SK-N-SH (cell line): ENCODE measurements around the gene DNAJC19. TPM values are rescaled to one million over a fixed set of nuclear protein-coding genes. Genes with fewer than 3 reads are reported as not detected.

Experiments
- CTCF ChIA-PET: fragments of 300-600, 350-600 bp; formaldehyde crosslinking; extraction: SDS; loops from one replicate; lab custom pipeline; 2021; lab: Yijun Ruan, JAX
- POLR2A ChIA-PET: fragments of 350-600 bp; sonication (Branson Sonifier 250); formaldehyde crosslinking; extraction: SDS; loops from one replicate; lab custom pipeline; 2020; ENCODE audit warnings: antibody characterized with exemption, inconsistent platforms; lab: Yijun Ruan, JAX
- DNase-seq: peaks from one replicate; pipeline ENCODE4 v3.0.0; 2012
- H2AFZ ChIP-seq: fragments of 200-600 bp; sonication (generic); 2 replicates; pipeline ENCODE4 v1.8.1; 2016; ENCODE audit warnings: antibody characterized with exemption, mild to moderate bottlenecking, low read depth
- H3F3A ChIP-seq: fragments of 200-600 bp; sonication (generic); replicated peaks from 2 replicates; pipeline ENCODE3; 2016; ENCODE audit warnings: antibody characterized with exemption, mild to moderate bottlenecking; ENCODE audit not compliant: insufficient read depth
- H3K27ac ChIP-seq, 2 experiments: fragments of 200-500 bp in 1 of 2; fragments of 200-600 bp in 1 of 2; sonication (Bioruptor generic) in 1 of 2; sonication (generic), shearing (Covaris generic) in 1 of 2; 2 replicates each; pipeline versions ENCODE4 v1.5.1 to v1.6.1; 2014 to 2016; ENCODE audit warnings: low read depth in 2 of 2, inconsistent platforms in 1 of 2, low read length in 1 of 2, mild to moderate bottlenecking in 1 of 2, mixed read lengths in 1 of 2
- H3K27me3 ChIP-seq: fragments of 200-600 bp; sonication (generic), shearing (Covaris generic); 2 replicates; pipeline ENCODE4 v1.6.1; 2016; ENCODE audit warnings: mixed run types; ENCODE audit not compliant: insufficient read depth
- H3K36me3 ChIP-seq, 2 experiments: fragments of 200-500 bp in 1 of 2; fragments of 200-600 bp in 1 of 2; sonication (Bioruptor generic) in 1 of 2; sonication (generic) in 1 of 2; replicated peaks in 1 of 2; 2 replicates each; pipeline versions ENCODE3 to v1.5.1; 2014 to 2016; ENCODE audit warnings: low read length in 1 of 2, mild to moderate bottlenecking in 1 of 2; ENCODE audit not compliant: insufficient read depth in 2 of 2, control insufficient read depth in 1 of 2
- H3K4me1 ChIP-seq, 2 experiments: fragments of 200-500 bp in 1 of 2; fragments of 200-600 bp in 1 of 2; sonication (Bioruptor generic) in 1 of 2; sonication (generic), shearing (Covaris generic) in 1 of 2; 2 replicates each; pipeline versions ENCODE4 v1.5.1 to v1.6.1; 2014 to 2016; ENCODE audit warnings: low read depth in 1 of 2, low read length in 1 of 2, mixed run types in 1 of 2; ENCODE audit not compliant: insufficient read depth in 2 of 2, control insufficient read depth in 1 of 2
- H3K4me2 ChIP-seq: fragments of 200-600 bp; sonication (generic), shearing (Covaris generic); 2 replicates; pipeline ENCODE4 v1.6.1; 2017; ENCODE audit warnings: mixed run types
- H3K4me3 ChIP-seq, 2 experiments: fragments of 200-500 bp in 1 of 2; fragments of 200-600 bp in 1 of 2; sonication (Bioruptor generic) in 1 of 2; sonication (generic), shearing (Covaris generic) in 1 of 2; 2 replicates each; pipeline versions ENCODE4 v1.5.1 to v1.8.1; 2014 to 2016; ENCODE audit warnings: low read depth in 2 of 2, inconsistent platforms in 1 of 2, low read length in 1 of 2, mild to moderate bottlenecking in 1 of 2, mixed read lengths in 1 of 2, moderate library complexity in 1 of 2
- H3K79me2 ChIP-seq: fragments of 200-600 bp; sonication (generic); 2 replicates; pipeline ENCODE4 v1.8.1; 2017; ENCODE audit warnings: mild to moderate bottlenecking; ENCODE audit not compliant: insufficient read depth
- H3K9ac ChIP-seq: fragments of 200-600 bp; sonication (generic); 2 replicates; pipeline ENCODE4 v1.6.1; 2017; ENCODE audit warnings: mixed run types
- H3K9me2 ChIP-seq: fragments of 200-600 bp; sonication (generic); 2 replicates; pipeline ENCODE4 v1.6.1; 2017; ENCODE audit warnings: mixed run types
- H3K9me3 ChIP-seq: fragments of 200-600 bp; sonication (generic); 2 replicates; pipeline ENCODE4 v1.6.1; 2017; ENCODE audit warnings: mixed run types, mild to moderate bottlenecking, moderate library complexity
- H4K20me1 ChIP-seq: fragments of 200-600 bp; sonication (generic); 2 replicates; pipeline ENCODE4 v1.6.1; 2017; ENCODE audit warnings: mild to moderate bottlenecking, mixed run types; ENCODE audit not compliant: insufficient read depth
- CTCF ChIP-seq: fragments of 200-600 bp; sonication (generic); IDR thresholded peaks from 2 replicates; pipeline ENCODE4 v1.6.1; 2017; ENCODE audit warnings: antibody characterized with exemption, mild to moderate bottlenecking, moderate library complexity
- ELF1 ChIP-seq: IDR thresholded peaks from 2 replicates; pipeline ENCODE4 v1.4.0; 2012
- EZH2phosphoT487 ChIP-seq: fragments of 200-600 bp; sonication (generic); IDR thresholded peaks from 2 replicates; pipeline ENCODE4 v1.6.1; 2017; ENCODE audit warnings: low read depth, mixed run types, mild to moderate bottlenecking, antibody characterized with exemption, moderate library complexity, borderline replicate concordance
- FOSL2 ChIP-seq: IDR thresholded peaks from 2 replicates; pipeline ENCODE4 v1.4.0; 2012; ENCODE audit warnings: low read depth, mild to moderate bottlenecking, moderate library complexity, borderline replicate concordance
- FOXM1 ChIP-seq: IDR thresholded peaks from 2 replicates; pipeline ENCODE4 v1.4.0; 2012; ENCODE audit warnings: low read depth, mild to moderate bottlenecking
- GABPA ChIP-seq: IDR thresholded peaks from 2 replicates; pipeline ENCODE4 v1.4.0; 2012; ENCODE audit warnings: low read depth, mild to moderate bottlenecking
- GATA2 ChIP-seq: sonication (generic); formaldehyde crosslinking; IDR thresholded peaks from 2 replicates; pipeline ENCODE4 v1.5.0; 2020; ENCODE audit warnings: mild to moderate bottlenecking, missing genetic modification reagents
- JUND ChIP-seq: IDR thresholded peaks from 2 replicates; pipeline ENCODE4 v1.4.0; 2012
- MAX ChIP-seq: IDR thresholded peaks from 2 replicates; pipeline ENCODE4 v1.4.0; 2012; ENCODE audit warnings: low read depth
- MEF2A ChIP-seq: IDR thresholded peaks from 2 replicates; pipeline ENCODE4 v1.4.0; 2012; ENCODE audit warnings: low read depth, borderline replicate concordance
- NFIC ChIP-seq: IDR thresholded peaks from 2 replicates; pipeline ENCODE4 v1.4.0; 2012; ENCODE audit warnings: borderline replicate concordance
- NRF1 ChIP-seq: IDR thresholded peaks from 2 replicates; pipeline ENCODE4 v1.6.1; 2012; ENCODE audit warnings: low read depth, mild to moderate bottlenecking, low read length
- POLR2AphosphoS5 ChIP-seq: IDR thresholded peaks from 2 replicates; pipeline ENCODE4 v1.6.1; 2012; ENCODE audit warnings: low read depth, low read length
- RXRA ChIP-seq: IDR thresholded peaks from 2 replicates; pipeline ENCODE4 v1.4.0; 2012; ENCODE audit warnings: low read depth, mild to moderate bottlenecking, borderline replicate concordance
- SMC3 ChIP-seq: IDR thresholded peaks from 2 replicates; pipeline ENCODE4 v1.6.1; 2012; ENCODE audit warnings: low read depth, low read length, improper control_type of control experiment
- TCF12 ChIP-seq: IDR thresholded peaks from 2 replicates; pipeline ENCODE4 v1.4.0; 2012
- TEAD4 ChIP-seq: IDR thresholded peaks from 2 replicates; pipeline ENCODE4 v1.4.0; 2012; ENCODE audit warnings: mild to moderate bottlenecking, borderline replicate concordance; ENCODE audit not compliant: insufficient read depth
- USF1 ChIP-seq: IDR thresholded peaks from 2 replicates; pipeline ENCODE4 v1.4.0; 2012; ENCODE audit warnings: low read depth, borderline replicate concordance
- YY1 ChIP-seq: IDR thresholded peaks from 2 replicates; pipeline ENCODE4 v1.4.0; 2012; ENCODE audit warnings: low read depth, mild to moderate bottlenecking
- ZBTB33 ChIP-seq: IDR thresholded peaks from 2 replicates; pipeline ENCODE4 v1.4.0; 2012; ENCODE audit warnings: low read depth, borderline replicate concordance
- polyA plus RNA-seq, 3 experiments: library from polyadenylated mRNA; depleted of rRNA; stranded (reverse); fragments of >200 nt; gene quantifications; 2 replicates each; pipeline ENCODE4 v1.2.3, GENCODE V29; 2012

The DNAJC19 gene
- polyA plus RNA-seq, 1 of the 3 experiments (the other 2 are of a cell fraction) = 56.7 TPM

- TF ChIP-seq USF1 (no peak), JUND (no peak), YY1 (no peak), CTCF (no peak), SMC3 (no peak), FOSL2 (no peak), EZH2phosphoT487 (no peak), POLR2AphosphoS5 (peak; percentile 95), NFIC (peak; percentile 35; the same call in 1 of the 2 replicates), MEF2A (no peak), GABPA (peak; percentile 51; the same call in 1 of the 2 replicates), ELF1 (peak; percentile 58; the same call in 1 of the 2 replicates)
- TF ChIP-seq, all 33 proteins: peak for 13
Measured at GRCh38 chr3:180989291-180990163, at the start of gene DNAJC19 (continued).

GRCh38 chr3:181030948-181031347 lies 41.4 kb upstream of the DNAJC19 start:
- CTCF ChIA-PET = no interaction called here
- DNase-seq = no peak
- Histone ChIP-seq H3K9me2 (no peaks in the 10 kb centered on the region), H3K27ac (no peak overlapping the region), H3K4me2 (no peak overlapping the region), H2AFZ (no peak overlapping the region), H3K79me2 (no peaks in the 10 kb centered on the region), H3K27me3 (no peaks in the 10 kb centered on the region), H4K20me1 (no peaks in the 10 kb centered on the region), H3K36me3 (no peaks in the 10 kb centered on the region), H3K4me3 (no peak overlapping the region), H3K9ac (no peak overlapping the region)
- TF ChIP-seq GATA2 (no peak), MEF2A (no peak), TCF12 (no peak), YY1 (no peak), ELF1 (no peak)
- TF ChIP-seq, all 33 proteins: peak for 0
- Histone ChIP-seq H3K4me1 (no peaks in the 10 kb centered on the region), H3K9me3 (no peaks in the 10 kb centered on the region), H3F3A (no peaks in the 10 kb centered on the region)
- POLR2A ChIA-PET = no interaction called here

GRCh38 chr3:181025204-181025603 lies 35.7 kb upstream of the DNAJC19 start:
- H3F3A ChIP-seq = no peaks in the 10 kb centered on the region
- no peaks in the 10 kb centered on the region for H3K4me1 ChIP-seq
- POLR2A ChIA-PET = no interaction called here
- no peaks in the 10 kb centered on the region for H3K36me3 ChIP-seq
- H3K9ac ChIP-seq = no peak overlapping the region
- H3K4me2 ChIP-seq = no peak overlapping the region
- H3K79me2 ChIP-seq = no peaks in the 10 kb centered on the region
- TF ChIP-seq ZBTB33 (no peak), NRF1 (no peak), FOXM1 (no peak), TCF12 (no peak), EZH2phosphoT487 (no peak), MEF2A (no peak), SMC3 (no peak), USF1 (no peak), TEAD4 (no peak), RXRA (no peak), MAX (no peak), FOSL2 (no peak)
- no peak overlapping the region for H3K4me3 ChIP-seq
- no peak for DNase-seq
- CTCF ChIA-PET = interaction anchor here (1.4 kb wide), 1 partner anchor 22 kb away, joined by 4 read pairs; no protein-coding TSS in a partner anchor
- no peak overlapping the region for H2AFZ ChIP-seq
- H3K27ac ChIP-seq = no peak overlapping the region
- H3K27me3 ChIP-seq = no peaks in the 10 kb centered on the region
- no peaks in the 10 kb centered on the region for H3K9me2 ChIP-seq
- H3K9me3 ChIP-seq = no peaks in the 10 kb centered on the region
- H4K20me1 ChIP-seq = no peaks in the 10 kb centered on the region
